DND-41 (cell line): ENCODE data around the gene PI4KB.

Source experiments
- ATAC-seq: fragments of 200-7000 bp; cut with Tn5 transposase; 3 replicates; pipeline ENCODE4 v1.9.1; 2021; ENCODE audit warnings: low read depth; ENCODE audit not compliant: insufficient read depth
- DNase-seq: peaks from one replicate; pipeline ENCODE4 v3.0.0-alpha.2; 2020
- H2AFZ ChIP-seq: 2 replicates; pipeline ENCODE4 v1.6.0; 2012; ENCODE audit warnings: low read depth, low read length
- H3K27ac ChIP-seq: 2 replicates; pipeline ENCODE4 v1.5.1; 2012; ENCODE audit warnings: low read length, inconsistent platforms
- H3K27me3 ChIP-seq: fragments of 200-600 bp; sonication (generic); 2 replicates; pipeline ENCODE4 v1.6.0; 2012; ENCODE audit warnings: low read length, mild to moderate bottlenecking, inconsistent platforms; ENCODE audit not compliant: insufficient read depth, poor library complexity
- H3K36me3 ChIP-seq: 2 replicates; pipeline ENCODE4 v1.5.1; 2012; ENCODE audit warnings: low read length, inconsistent platforms; ENCODE audit not compliant: insufficient read depth
- H3K4me1 ChIP-seq: 2 replicates; pipeline ENCODE4 v1.5.1; 2012; ENCODE audit warnings: mild to moderate bottlenecking, low read length; ENCODE audit not compliant: insufficient read depth
- H3K4me2 ChIP-seq: 2 replicates; pipeline ENCODE4 v1.6.0; 2012; ENCODE audit warnings: mild to moderate bottlenecking, moderate library complexity, low read length, inconsistent platforms; ENCODE audit not compliant: insufficient read depth
- H3K4me3 ChIP-seq, 2 experiments: fragments of 200-600 bp in 1 of 2; shearing (Covaris generic) in 1 of 2; 2 replicates each; pipeline ENCODE4 v1.5.1; 2012 to 2016; ENCODE audit warnings: inconsistent platforms in 2 of 2, low read length in 2 of 2, mild to moderate bottlenecking in 2 of 2, low read depth in 1 of 2, moderate library complexity in 1 of 2
- H3K79me2 ChIP-seq: 2 replicates; pipeline ENCODE4 v1.6.0; 2012; ENCODE audit warnings: low read length, inconsistent platforms; ENCODE audit not compliant: insufficient read depth
- H3K9ac ChIP-seq: 2 replicates; pipeline ENCODE4 v1.6.0; 2012; ENCODE audit warnings: low read depth, mild to moderate bottlenecking, inconsistent platforms, low read length, moderate library complexity
- H3K9me3 ChIP-seq: 2 replicates; pipeline ENCODE4 v1.5.1; 2012; ENCODE audit warnings: low read length, moderate library complexity, mild to moderate bottlenecking, inconsistent platforms; ENCODE audit not compliant: insufficient read depth, severe bottlenecking
- H4K20me1 ChIP-seq: 2 replicates; pipeline ENCODE4 v1.6.0; 2012; ENCODE audit warnings: low read length; ENCODE audit not compliant: insufficient read depth
- CTCF ChIP-seq: IDR thresholded peaks from 2 replicates; pipeline ENCODE4 v1.5.1; 2012; ENCODE audit warnings: borderline replicate concordance, low read length, moderate library complexity, mild to moderate bottlenecking; ENCODE audit not compliant: poor library complexity, severe bottlenecking; ENCODE audit errors: extremely low read depth
- EZH2 ChIP-seq: IDR thresholded peaks from 3 replicates; pipeline ENCODE4 v1.6.1; 2012; ENCODE audit warnings: borderline replicate concordance, low read depth, mild to moderate bottlenecking, moderate library complexity, low read length, inconsistent platforms; ENCODE audit not compliant: severe bottlenecking

Gene PI4KB

DNA sequence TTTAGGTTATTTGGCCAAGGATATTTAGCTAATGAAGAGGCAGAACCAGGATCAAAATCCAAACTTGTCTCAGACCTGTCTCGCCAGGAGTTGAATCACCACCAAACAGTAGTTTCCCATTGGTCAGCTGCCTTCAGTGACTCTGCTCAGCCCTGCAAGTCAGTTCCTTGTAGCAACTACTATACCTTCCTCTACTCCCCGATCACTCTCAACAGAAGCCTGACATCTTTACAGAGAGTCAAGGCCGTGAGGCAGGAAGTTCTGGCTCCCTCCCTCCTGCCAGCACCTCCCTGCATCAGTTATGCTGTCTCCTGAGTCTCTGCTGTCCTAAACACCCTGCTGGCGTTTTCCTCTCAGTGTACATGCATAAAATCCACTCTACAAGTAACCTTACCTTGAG lies 59.5 kb downstream of the PI4KB start:
- Histone ChIP-seq H3K36me3 (peaks cover 55% of the 10 kb centered on the region), H3K79me2 (no peaks in the 10 kb centered on the region), H3K4me2 (no peak overlapping the region), H4K20me1 (no peaks in the 10 kb centered on the region), H2AFZ (no peak overlapping the region), H3K9me3 (no peaks in the 10 kb centered on the region), H3K4me1 (no peaks in the 10 kb centered on the region), H3K27me3 (no peaks in the 10 kb centered on the region), H3K27ac (no peak overlapping the region), H3K4me3 (no peak overlapping the region), H3K9ac (no peak overlapping the region)
- DNase-seq (no peak), ATAC-seq (no peak)
- TF ChIP-seq CTCF (no peak), EZH2 (no peak)

- Histone ChIP-seq H3K9ac (no peak overlapping the region), H3K4me2 (no peak overlapping the region), H3K36me3 (peaks cover 65% of the 10 kb centered on the region), H3K4me1 (no peaks in the 10 kb centered on the region), H4K20me1 (peaks cover 4% of the 10 kb centered on the region; the same call in 1 of the 2 replicates), H3K4me3 (no peak overlapping the region), H3K27ac (no peak overlapping the region), H3K9me3 (no peaks in the 10 kb centered on the region), H2AFZ (no peak overlapping the region), H3K79me2 (peaks cover 5% of the 10 kb centered on the region; the same call in 1 of the 2 replicates), H3K27me3 (no peaks in the 10 kb centered on the region)
- no peak for DNase-seq
- no peak for ATAC-seq
- TF ChIP-seq EZH2 = no peak
- TF ChIP-seq CTCF = no peak
These were observed 60.4 kb downstream of the PI4KB start for GRCh38 chr1:151266821-151267220.

- Histone ChIP-seq H3K27ac (no peak overlapping the region), H3K4me2 (no peak overlapping the region), H3K9ac (no peak overlapping the region), H3K79me2 (peaks cover 10% of the 10 kb centered on the region; the same call in 1 of the 2 replicates), H3K9me3 (no peaks in the 10 kb centered on the region), H3K27me3 (no peaks in the 10 kb centered on the region), H3K4me3 (no peak overlapping the region), H3K36me3 (peaks cover 68% of the 10 kb centered on the region), H3K4me1 (no peaks in the 10 kb centered on the region), H4K20me1 (peaks cover 4% of the 10 kb centered on the region; the same call in 1 of the 2 replicates), H2AFZ (no peak overlapping the region)
- TF ChIP-seq CTCF (no peak), EZH2 (no peak)
- no peak for DNase-seq
- ATAC-seq = no peak
These were observed 60.9 kb downstream of the PI4KB start for GRCh38 chr1:151266315-151266714.
